GM18867 (cell line): ENCODE measurements around the gene CALHM3.

Source experiments
- ATAC-seq: cut with Tn5 transposase; IDR thresholded peaks from one replicate; pipeline ENCODE4 v1.9.1; 2021; ENCODE audit warnings: mild to moderate bottlenecking, moderate library complexity; ENCODE audit not compliant: unreplicated experiment

Gene CALHM3

GRCh38 chr10:103451091-103451813 lies 27.8 kb downstream of the CALHM3 start:
- peak; percentile 40 for ATAC-seq

- ATAC-seq = no peak
Measured at GRCh38 chr10:103450201-103450695, 28.8 kb downstream of the CALHM3 start.

GRCh38 chr10:103449208-103450144 lies 29.6 kb downstream of the CALHM3 start:
- no peak for ATAC-seq

GRCh38 chr10:103448746-103449145 lies 30.3 kb downstream of the CALHM3 start:
- no peak for ATAC-seq

- no peak for ATAC-seq
Measured at GRCh38 chr10:103447187-103447586, 31.9 kb downstream of the CALHM3 start.

- ATAC-seq = no peak
Measured at GRCh38 chr10:103445767-103446567, 33.1 kb downstream of the CALHM3 start.

- ATAC-seq = no peak
Measured at GRCh38 chr10:103445366-103445765, 33.7 kb downstream of the CALHM3 start.

- ATAC-seq = no peak
Measured at GRCh38 chr10:103444478-103444877, 34.6 kb downstream of the CALHM3 start.

- no peak for ATAC-seq
Measured at GRCh38 chr10:103443475-103444185, 35.4 kb downstream of the CALHM3 start.

GRCh38 chr10:103442031-103442461 lies 37.0 kb downstream of the CALHM3 start:
- ATAC-seq = no peak

GRCh38 chr10:103441611-103442010 lies 37.4 kb downstream of the CALHM3 start:
- ATAC-seq = no peak

GRCh38 chr10:103441206-103441605 lies 37.8 kb downstream of the CALHM3 start:
- ATAC-seq = no peak

- no peak for ATAC-seq
Measured at GRCh38 chr10:103440416-103440815, 38.6 kb downstream of the CALHM3 start.

GRCh38 chr10:103439776-103440175 lies 39.3 kb downstream of the CALHM3 start:
- no peak for ATAC-seq

GRCh38 chr10:103433858-103434257 lies 45.2 kb downstream of the CALHM3 start:
- no peak for ATAC-seq

- ATAC-seq = no peak
Measured at GRCh38 chr10:103431902-103432301, 47.1 kb downstream of the CALHM3 start.

- no peak for ATAC-seq
Measured at GRCh38 chr10:103429647-103430046, 49.4 kb downstream of the CALHM3 start.

GRCh38 chr10:103428989-103429643 lies 49.9 kb downstream of the CALHM3 start:
- no peak for ATAC-seq

- no peak for ATAC-seq
Measured at GRCh38 chr10:103427866-103428265, 51.2 kb downstream of the CALHM3 start.

GRCh38 chr10:103423748-103424147 lies 55.3 kb downstream of the CALHM3 start:
- no peak for ATAC-seq
